ENCODE data around the gene ZNF768.
"Not testable (repeated sequence)": the region's sequence is repeated elsewhere in the genome, so short reads cannot be mapped to it uniquely, and the experiment has no call there.

The ZNF768 gene

GRCh38 chr16:30515275-30515674, 11.1 kb downstream of the ZNF768 start:
- in situ Hi-C loops (cut with MboI; ENCODE audit: low sequenced_read_pairs) = no loop called here

- in situ Hi-C loops (cut with MboI; ENCODE audit: low sequenced_read_pairs) = no loop called here
Measured at GRCh38 chr16:30511509-30511908, 14.9 kb downstream of the ZNF768 start.

- in situ Hi-C loops (cut with MboI; ENCODE audit: low sequenced_read_pairs) = no loop called here
Measured at GRCh38 chr16:30510376-30510938, 15.9 kb downstream of the ZNF768 start.

GRCh38 chr16:30509081-30509765, 17.1 kb downstream of the ZNF768 start:
- in situ Hi-C loops (cut with MboI; ENCODE audit: low sequenced_read_pairs) = no loop called here

GRCh38 chr16:30503403-30504296, 22.7 kb downstream of the ZNF768 start:
- in situ Hi-C loops (cut with MboI; ENCODE audit: low sequenced_read_pairs) = no loop called here

GRCh38 chr16:30499284-30499683, 27.1 kb downstream of the ZNF768 start:
- in situ Hi-C loops (cut with MboI; ENCODE audit: low sequenced_read_pairs) = no loop called here

GRCh38 chr16:30494709-30495108, 31.7 kb downstream of the ZNF768 start:
- in situ Hi-C loops (cut with MboI; ENCODE audit: low sequenced_read_pairs) = no loop called here

GRCh38 chr16:30493941-30494488, 32.4 kb downstream of the ZNF768 start:
- in situ Hi-C loops (cut with MboI; ENCODE audit: low sequenced_read_pairs) = no loop called here

GRCh38 chr16:30491744-30492308, 34.5 kb downstream of the ZNF768 start:
- in situ Hi-C loops (cut with MboI; ENCODE audit: low sequenced_read_pairs) = no loop called here

GRCh38 chr16:30491229-30491628, 35.1 kb downstream of the ZNF768 start:
- in situ Hi-C loops (cut with MboI; ENCODE audit: low sequenced_read_pairs) = no loop called here

- in situ Hi-C loops (cut with MboI; ENCODE audit: low sequenced_read_pairs) = no loop called here
Measured at GRCh38 chr16:30490210-30490609, 36.2 kb downstream of the ZNF768 start.

GRCh38 chr16:30488764-30489605, 37.4 kb downstream of the ZNF768 start:
- in situ Hi-C loops (cut with MboI; ENCODE audit: low sequenced_read_pairs) = loop anchor here (5.0 kb wide), 1 partner anchor 33 kb away; no protein-coding TSS in a partner anchor

GRCh38 chr16:30485818-30486436, 40.4 kb downstream of the ZNF768 start:
- in situ Hi-C loops (cut with MboI; ENCODE audit: low sequenced_read_pairs) = loop anchor here (5.0 kb wide), 1 partner anchor 36 kb away; no protein-coding TSS in a partner anchor

GRCh38 chr16:30484887-30485286, 41.5 kb downstream of the ZNF768 start:
- in situ Hi-C loops (cut with MboI; ENCODE audit: low sequenced_read_pairs) = loop anchor here (5.0 kb wide), 1 partner anchor 37 kb away; no protein-coding TSS in a partner anchor

- in situ Hi-C loops (cut with MboI; ENCODE audit: low sequenced_read_pairs) = no loop called here
Measured at GRCh38 chr16:30482366-30482765, 44.0 kb downstream of the ZNF768 start.

- in situ Hi-C loops (cut with MboI; ENCODE audit: low sequenced_read_pairs) = no loop called here
Measured at GRCh38 chr16:30481381-30481780, 45.0 kb downstream of the ZNF768 start.

GRCh38 chr16:30478766-30479478, 47.4 kb downstream of the ZNF768 start:
- in situ Hi-C loops (cut with MboI; ENCODE audit: low sequenced_read_pairs) = no loop called here

GRCh38 chr16:30477773-30478172, 48.6 kb downstream of the ZNF768 start:
- in situ Hi-C loops (cut with MboI; ENCODE audit: low sequenced_read_pairs) = not testable (repeated sequence)

- in situ Hi-C loops (cut with MboI; ENCODE audit: low sequenced_read_pairs) = no loop called here
Measured at GRCh38 chr16:30476991-30477390, 49.4 kb downstream of the ZNF768 start.
